Globus pallidus (tissue), 1 donor: ENCODE data around the gene TRAPPC6A.

Experiments
- DNase-seq: peaks from one replicate; pipeline ENCODE4 v3.0.0-alpha.2; 2015; ENCODE audit warnings: low spot score

TRAPPC6A gene

GRCh38 chr19:45147835-45148676 is 30.0 kb downstream of the TRAPPC6A start:
- no peak for DNase-seq

- no peak for DNase-seq
Measured at GRCh38 chr19:45146741-45147205, 31.3 kb downstream of the TRAPPC6A start.

GRCh38 chr19:45146251-45146650 is 31.8 kb downstream of the TRAPPC6A start:
- no peak for DNase-seq

GRCh38 chr19:45145270-45146189 is 32.5 kb downstream of the TRAPPC6A start:
- DNase-seq, result no peak

GRCh38 chr19:45144431-45145269 is 33.4 kb downstream of the TRAPPC6A start:
- no peak for DNase-seq

- no peak for DNase-seq
Measured at GRCh38 chr19:45142726-45143110, 35.3 kb downstream of the TRAPPC6A start.

- no peak for DNase-seq
Measured at GRCh38 chr19:45142016-45142725, 35.9 kb downstream of the TRAPPC6A start.

- DNase-seq, result no peak
Measured at GRCh38 chr19:45141203-45141900, 36.7 kb downstream of the TRAPPC6A start.

GRCh38 chr19:45140533-45140932 is 37.5 kb downstream of the TRAPPC6A start:
- DNase-seq, result no peak

GRCh38 chr19:45140144-45140503 is 37.9 kb downstream of the TRAPPC6A start:
- no peak for DNase-seq

GRCh38 chr19:45139286-45140143 is 38.5 kb downstream of the TRAPPC6A start:
- DNase-seq, result no peak

GRCh38 chr19:45138303-45138751 is 39.7 kb downstream of the TRAPPC6A start:
- no peak for DNase-seq

- peak; percentile 47 for DNase-seq
Measured at GRCh38 chr19:45137179-45137761, 40.8 kb downstream of the TRAPPC6A start.

- DNase-seq, result no peak
Measured at GRCh38 chr19:45136507-45137178, 41.4 kb downstream of the TRAPPC6A start.

GRCh38 chr19:45135176-45135885 is 42.7 kb downstream of the TRAPPC6A start:
- no peak for DNase-seq

GRCh38 chr19:45133661-45134060 is 44.4 kb downstream of the TRAPPC6A start:
- DNase-seq, result no peak

- DNase-seq, result peak; percentile 16
Measured at GRCh38 chr19:45130888-45131615, 47.0 kb downstream of the TRAPPC6A start.
